Dermis blood vessel endothelial cell (primary cell): ENCODE results near the gene SSPN. TPM values are rescaled to one million over a fixed set of nuclear protein-coding genes. Genes with fewer than 3 reads are reported as not detected.
"Not testable (repeated sequence)": the region's sequence is repeated elsewhere in the genome, so short reads cannot be mapped to it uniquely, and the experiment has no call there.

Experiments used
- DNase-seq: peaks from one replicate; pipeline ENCODE4 v3.0.0; 2010
- total RNA-seq: library from RNA; depleted of rRNA; stranded (reverse); fragments of >200 nt; gene quantifications from 2 replicates; pipeline ENCODE4 v1.2.3, GENCODE V29; 2014

Gene SSPN
- total RNA-seq, 1 donor from 2014 or later, result 0.34 TPM

GRCh38 chr12:26231470-26231869, 36.1 kb downstream of the SSPN start:
- no peak for DNase-seq

- no peak for DNase-seq
Observed at GRCh38 chr12:26231921-26232320, 36.5 kb downstream of the SSPN start.

GRCh38 chr12:26233631-26234030, 38.3 kb downstream of the SSPN start:
- no peak for DNase-seq

- not testable (repeated sequence) for DNase-seq
Observed at GRCh38 chr12:26235465-26235864, 40.1 kb downstream of the SSPN start.

DNA sequence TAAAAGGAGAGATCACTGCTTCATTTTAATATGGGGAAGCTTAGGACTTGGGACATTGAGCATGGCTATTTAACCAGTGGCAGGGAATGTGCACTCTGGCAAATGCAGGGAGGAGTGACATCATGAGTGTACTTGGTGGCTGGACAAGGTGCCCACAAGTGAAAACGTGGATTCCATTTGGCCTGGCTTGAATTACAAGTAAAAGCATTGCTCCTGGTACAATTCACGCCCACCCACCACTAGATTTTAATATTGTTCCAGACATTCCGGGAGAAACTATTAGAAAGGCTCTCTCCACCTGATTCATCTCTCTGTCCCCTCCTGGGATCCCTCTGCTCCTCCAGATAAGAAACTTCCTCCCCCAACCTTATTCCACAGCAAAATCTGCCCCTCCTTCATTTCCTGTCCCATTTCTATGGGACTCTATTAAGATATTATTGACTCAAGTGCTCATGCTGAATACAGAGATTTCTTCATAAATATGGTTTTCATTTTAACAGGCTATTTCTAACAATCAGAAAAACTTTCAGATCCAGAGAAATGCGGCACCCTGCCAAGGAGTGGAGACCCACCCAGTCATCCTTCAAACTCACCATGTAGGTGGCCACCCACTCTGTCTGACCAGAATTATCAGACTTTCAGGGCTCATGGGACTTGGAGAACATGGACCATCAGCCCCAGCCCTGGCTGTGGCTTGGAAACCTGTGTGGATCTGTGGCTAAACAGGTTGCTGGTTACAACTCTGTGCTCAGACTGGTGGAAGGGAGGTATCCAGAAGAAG, 43.2 kb downstream of the SSPN start:
- DNase-seq, result no peak

- no peak for DNase-seq
Observed at GRCh38 chr12:26239122-26239851, 43.9 kb downstream of the SSPN start.

DNA sequence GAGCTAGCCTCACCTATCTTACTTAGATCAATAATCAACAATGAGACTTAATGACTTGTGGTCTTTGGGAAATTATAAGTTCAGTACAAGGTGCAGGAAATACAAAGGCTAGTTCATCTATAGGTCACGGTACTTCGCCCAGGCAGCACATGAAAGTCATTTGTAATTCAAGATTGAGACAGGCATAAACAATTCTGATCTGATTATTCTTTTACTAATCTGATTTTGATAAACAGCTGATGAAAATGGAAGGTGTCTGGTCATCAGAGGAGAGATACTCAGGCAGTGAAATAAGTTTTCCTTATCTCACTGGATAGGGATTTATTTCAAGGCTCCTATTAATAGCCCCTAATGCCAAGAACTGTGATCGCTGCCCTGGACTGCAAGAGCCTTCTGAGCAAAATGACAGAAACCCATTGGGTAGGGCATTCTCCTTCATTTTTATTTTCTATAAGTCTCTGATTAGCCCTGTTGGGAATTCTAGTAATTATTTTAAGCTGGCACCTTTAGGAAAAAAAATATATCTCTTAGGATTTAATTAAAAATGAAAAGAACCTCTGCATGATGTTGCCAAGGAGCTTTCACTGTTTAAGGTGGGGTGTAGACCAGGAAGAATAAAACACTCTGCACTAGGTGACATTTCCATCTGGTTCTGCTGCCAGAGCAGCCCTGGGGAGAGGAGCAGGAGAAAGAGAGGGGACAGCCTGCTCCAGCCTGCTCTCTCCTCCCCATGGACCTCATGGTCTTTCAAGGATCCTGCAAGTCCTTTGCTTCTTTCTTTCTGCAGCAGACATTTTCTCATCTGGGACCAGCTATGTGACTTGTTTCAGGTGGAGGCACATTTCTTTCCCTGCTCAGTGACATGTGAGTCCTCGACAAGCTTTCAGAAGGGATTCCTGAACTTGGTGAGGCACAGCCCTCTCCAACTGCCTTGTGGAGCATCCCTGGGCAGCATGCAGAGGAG, 44.8 kb downstream of the SSPN start:
- no peak for DNase-seq

DNA sequence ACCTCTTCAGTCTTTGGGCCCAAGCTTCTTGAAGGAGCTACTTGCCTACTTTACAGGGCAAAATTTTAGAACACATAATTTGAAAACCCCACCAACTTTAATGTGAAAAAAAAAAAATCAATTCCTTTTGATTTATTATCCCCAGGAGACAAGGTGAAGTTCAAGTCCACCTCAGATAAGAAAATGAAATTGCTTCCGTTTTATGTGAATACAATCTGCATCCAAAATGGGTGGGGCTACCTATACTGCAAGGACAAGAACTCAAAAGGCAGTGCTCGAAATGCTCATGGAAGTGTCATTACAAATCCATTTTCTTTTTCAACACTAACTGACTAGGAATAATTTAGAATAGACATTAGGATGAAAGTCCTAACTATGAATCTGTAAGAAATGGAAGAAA, 45.7 kb downstream of the SSPN start:
- DNase-seq, result no peak

GRCh38 chr12:26242683-26243082, 47.3 kb downstream of the SSPN start:
- no peak for DNase-seq

- no peak for DNase-seq
Observed at GRCh38 chr12:26244503-26244902, 49.1 kb downstream of the SSPN start.

DNA sequence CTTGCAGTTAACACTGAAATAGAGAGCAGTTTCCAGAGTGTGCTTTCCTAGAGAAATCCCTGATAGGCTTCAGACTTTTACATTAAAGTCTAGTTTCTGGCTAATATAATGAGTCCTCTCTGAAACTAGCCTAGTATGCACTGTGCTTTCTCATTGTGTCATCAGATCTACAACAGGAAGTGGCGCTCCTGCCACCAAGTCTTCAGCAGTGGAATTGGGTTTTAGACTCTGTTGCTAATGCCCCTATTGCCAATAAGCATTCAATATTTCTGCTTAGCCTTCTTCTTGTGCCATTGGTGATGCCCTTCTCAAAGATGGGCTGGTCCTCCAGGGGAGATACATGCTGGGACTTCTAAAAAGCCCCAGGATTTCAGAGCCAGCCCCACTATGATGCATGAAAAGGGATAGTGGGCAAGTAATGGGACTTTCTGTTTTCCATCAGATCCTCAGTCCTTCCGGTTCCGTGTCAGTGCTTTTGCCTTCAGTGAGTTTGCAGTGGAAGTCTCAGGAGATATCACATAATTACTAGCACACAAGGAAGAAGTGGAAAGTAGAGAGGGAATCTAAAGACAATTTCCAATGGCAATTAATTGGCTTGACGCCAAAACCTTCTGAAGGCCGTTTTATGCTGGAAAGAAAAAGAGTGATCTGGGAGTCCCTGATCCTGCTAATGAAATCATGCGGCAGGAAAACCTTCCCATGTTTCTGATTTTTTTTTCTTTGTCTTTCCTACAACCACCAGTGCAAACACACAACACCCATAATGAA, 50.0 kb downstream of the SSPN start:
- DNase-seq, result no peak

DNA sequence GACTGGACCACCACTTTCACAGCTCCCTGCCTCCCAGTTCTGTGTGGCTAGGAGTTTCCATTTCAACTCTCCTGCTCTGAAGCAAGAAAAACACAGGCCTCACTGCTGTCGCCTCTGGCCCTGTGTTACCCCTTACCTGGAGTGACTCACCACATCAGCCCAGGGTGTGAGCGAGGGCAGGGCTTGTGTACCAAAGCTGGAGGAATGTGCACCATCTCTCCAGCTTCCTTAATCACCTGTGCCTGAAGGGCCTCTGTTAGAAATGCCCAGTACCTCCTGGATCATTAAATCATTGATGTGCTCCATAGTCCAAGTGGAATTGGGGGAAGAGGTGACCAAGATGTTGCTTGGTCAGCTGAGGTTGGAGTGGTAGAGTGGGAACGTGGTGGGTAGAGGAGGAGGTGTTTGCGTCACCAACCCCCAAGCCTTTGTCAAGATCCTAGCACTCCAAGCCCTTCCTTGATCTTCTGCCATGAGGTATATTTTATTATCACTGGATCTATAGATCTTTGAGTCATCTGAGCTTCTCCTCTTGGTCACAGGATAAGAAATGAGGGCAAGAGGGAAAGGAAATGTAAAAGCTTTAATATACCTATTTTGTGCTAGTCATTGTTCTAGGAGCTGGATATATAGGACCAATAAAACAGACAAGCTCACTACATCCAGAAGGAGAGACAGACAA, 51.3 kb downstream of the SSPN start:
- DNase-seq, result no peak

- DNase-seq, result no peak
Observed at GRCh38 chr12:26247873-26248272, 52.5 kb downstream of the SSPN start.

- DNase-seq, result peak; percentile 27
Observed at GRCh38 chr12:26250801-26251200, 55.4 kb downstream of the SSPN start.

GRCh38 chr12:26251600-26251999, 56.2 kb downstream of the SSPN start:
- no peak for DNase-seq

GRCh38 chr12:26252946-26253345, 57.6 kb downstream of the SSPN start:
- DNase-seq, result peak; percentile 23

- DNase-seq, result no peak
Observed at GRCh38 chr12:26255893-26256645, 60.7 kb downstream of the SSPN start.

DNA sequence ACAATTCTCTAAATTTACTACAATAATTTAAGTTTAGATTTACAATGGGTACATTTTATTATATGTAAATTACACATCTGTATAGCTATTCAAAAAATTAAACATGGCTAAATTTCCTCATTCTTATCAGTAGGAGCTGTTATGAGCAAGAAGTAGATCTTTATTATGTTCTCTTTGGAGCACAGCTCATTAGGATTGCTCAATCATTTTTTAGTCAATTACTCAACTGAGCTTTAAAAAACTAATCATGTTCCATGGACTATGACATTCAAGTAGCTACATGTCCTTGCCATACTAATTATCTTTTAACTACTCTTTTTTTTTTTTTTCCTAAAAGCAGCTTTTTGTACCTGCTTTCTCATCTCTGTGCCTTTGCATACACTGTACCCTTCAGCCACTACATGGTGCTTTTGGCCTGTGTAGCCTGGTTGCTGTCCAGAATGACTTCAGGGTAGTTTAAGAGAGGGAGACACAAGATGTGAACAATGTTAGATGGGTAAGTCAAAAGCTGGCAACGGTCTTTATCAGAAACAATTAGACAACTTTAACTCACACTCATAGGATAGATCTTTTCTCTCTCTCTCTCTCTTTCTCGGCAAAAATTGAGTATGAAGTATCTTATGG, 69.0 kb downstream of the SSPN start:
- DNase-seq, result no peak

DNA sequence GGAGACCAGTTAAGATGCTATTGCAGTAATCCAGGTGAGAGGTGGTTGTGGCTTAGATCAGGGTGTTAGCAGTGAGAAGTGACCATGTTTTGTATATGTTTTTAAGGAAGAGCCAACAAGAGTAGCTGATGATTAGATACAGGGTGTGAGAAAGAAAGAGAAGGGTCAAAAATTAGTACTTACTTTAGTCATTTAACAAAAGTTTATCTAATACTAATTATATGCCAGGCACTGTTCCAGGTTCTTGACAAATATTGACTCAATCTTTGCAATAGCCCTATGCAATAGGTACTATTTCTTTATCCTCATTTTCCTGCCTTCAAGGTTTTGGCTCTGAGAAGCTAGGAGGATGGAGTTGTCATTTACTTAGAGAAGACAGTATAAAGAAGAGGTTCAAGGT, 70.2 kb downstream of the SSPN start:
- DNase-seq, result no peak

DNA sequence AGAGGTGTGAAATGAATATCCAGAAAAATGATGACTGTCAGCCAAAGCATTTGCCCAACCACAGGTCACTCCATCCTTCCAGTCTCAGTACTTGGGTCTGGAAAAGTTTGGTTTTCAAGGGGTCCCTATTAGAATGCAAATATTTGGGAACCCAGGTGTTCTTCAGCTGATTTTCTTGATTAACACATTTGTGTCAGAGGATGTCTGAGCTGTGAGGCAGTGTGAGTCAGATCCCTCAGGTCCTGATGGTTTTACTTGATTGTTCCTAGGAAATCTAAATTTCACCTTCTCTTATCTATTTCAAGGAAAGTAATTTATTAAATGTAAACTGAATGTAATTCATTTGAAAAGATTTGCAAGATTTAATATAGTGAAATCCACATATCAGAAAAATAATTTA, 71.5 kb downstream of the SSPN start:
- no peak for DNase-seq
